ENCODE results near the gene KRTAP5-3.
"Not testable (repeated sequence)": the region's sequence is repeated elsewhere in the genome, so short reads cannot be mapped to it uniquely, and the experiment has no call there.

The KRTAP5-3 gene

GRCh38 chr11:1592628-1593027 is 15.6 kb downstream of the KRTAP5-3 start:
- no peak overlapping the region for H3K56ac ChIP-seq (ENCODE audit: low read length)
- no peaks in the 10 kb centered on the region for H3K27me3 ChIP-seq (ENCODE audit: insufficient read depth, low read length, poor library complexity)
- no peak overlapping the region for H3K23ac ChIP-seq (ENCODE audit: low read length)
- H3K18ac ChIP-seq (ENCODE audit: low read length) = no peak overlapping the region
- no peak overlapping the region for H4K8ac ChIP-seq (ENCODE audit: low read depth, low read length)
- no peak overlapping the region for H2BK120ac ChIP-seq (ENCODE audit: low read depth, low read length)
- H4K5ac ChIP-seq (ENCODE audit: low read length) = no peak overlapping the region
- H2BK15ac ChIP-seq (replicated peaks; ENCODE audit: low read depth) = no peak overlapping the region
- no peaks in the 10 kb centered on the region for H3K79me1 ChIP-seq (ENCODE audit: low read length)
- no peak overlapping the region for H3K4me2 ChIP-seq (ENCODE audit: low read length)
- no peaks in the 10 kb centered on the region for H3K79me2 ChIP-seq (ENCODE audit: control insufficient read depth, insufficient read depth, low read length)
- no peak overlapping the region for H3K9ac ChIP-seq (ENCODE audit: low read length)
- H3K4me1 ChIP-seq (ENCODE audit: control insufficient read depth, low read depth, low read length) = no peaks in the 10 kb centered on the region
- H3K4ac ChIP-seq (ENCODE audit: low read depth, low read length) = no peak overlapping the region
- H3K36me3 ChIP-seq (ENCODE audit: control insufficient read depth, insufficient read depth, low read length) = no peaks in the 10 kb centered on the region
- no CpG with 5 or more reads among the region's 9 CpGs for WGBS (ENCODE audit: extremely low coverage, insufficient coverage, low lambda C conversion rate)
- H2AK5ac ChIP-seq (ENCODE audit: low read length) = no peak overlapping the region
- no peak overlapping the region for H3K27ac ChIP-seq (ENCODE audit: low read depth, low read length)
- no peak for DNase-seq
- H2BK5ac ChIP-seq (ENCODE audit: low read length) = no peak overlapping the region
- no peak overlapping the region for H3K4me3 ChIP-seq (ENCODE audit: low read length)

- no CpG with 5 or more reads among the region's 6 CpGs for WGBS (ENCODE audit: extremely low coverage, insufficient coverage, low lambda C conversion rate)
- Histone ChIP-seq H4K5ac (ENCODE audit: low read length) (no peak overlapping the region), H3K27ac (ENCODE audit: low read depth, low read length) (no peak overlapping the region), H3K27me3 (ENCODE audit: insufficient read depth, low read length, poor library complexity) (no peaks in the 10 kb centered on the region), H3K9ac (ENCODE audit: low read length) (no peak overlapping the region), H3K36me3 (ENCODE audit: control insufficient read depth, insufficient read depth, low read length) (no peaks in the 10 kb centered on the region), H3K79me1 (ENCODE audit: low read length) (no peaks in the 10 kb centered on the region), H3K4me1 (ENCODE audit: control insufficient read depth, low read depth, low read length) (no peaks in the 10 kb centered on the region), H3K4me2 (ENCODE audit: low read length) (no peak overlapping the region), H2AK5ac (ENCODE audit: low read length) (no peak overlapping the region), H3K4ac (ENCODE audit: low read depth, low read length) (no peak overlapping the region), H3K56ac (ENCODE audit: low read length) (no peak overlapping the region), H2BK5ac (ENCODE audit: low read length) (no peak overlapping the region), H3K23ac (ENCODE audit: low read length) (no peak overlapping the region), H2BK120ac (ENCODE audit: low read depth, low read length) (no peak overlapping the region), H3K79me2 (ENCODE audit: control insufficient read depth, insufficient read depth, low read length) (no peaks in the 10 kb centered on the region), H4K8ac (ENCODE audit: low read depth, low read length) (no peak overlapping the region), H3K18ac (ENCODE audit: low read length) (no peak overlapping the region), H3K4me3 (ENCODE audit: low read length) (no peak overlapping the region), H2BK15ac (replicated peaks; ENCODE audit: low read depth) (no peak overlapping the region)
- DNase-seq = no peak
Observed at GRCh38 chr11:1589996-1590395, 18.3 kb downstream of the KRTAP5-3 start.

GRCh38 chr11:1589191-1589963 is 18.9 kb downstream of the KRTAP5-3 start:
- not testable (repeated sequence) for H2AK5ac ChIP-seq (ENCODE audit: low read length); H3K79me2 ChIP-seq (ENCODE audit: control insufficient read depth, insufficient read depth, low read length); H2BK5ac ChIP-seq (ENCODE audit: low read length); DNase-seq; H4K5ac ChIP-seq (ENCODE audit: low read length); H3K18ac ChIP-seq (ENCODE audit: low read length); H3K27ac ChIP-seq (ENCODE audit: low read depth, low read length); H2BK15ac ChIP-seq (replicated peaks; ENCODE audit: low read depth); H3K27me3 ChIP-seq (ENCODE audit: insufficient read depth, low read length, poor library complexity); H3K36me3 ChIP-seq (ENCODE audit: control insufficient read depth, insufficient read depth, low read length); H3K4me1 ChIP-seq (ENCODE audit: control insufficient read depth, low read depth, low read length); H3K4me3 ChIP-seq (ENCODE audit: low read length); H3K4ac ChIP-seq (ENCODE audit: low read depth, low read length); H3K9ac ChIP-seq (ENCODE audit: low read length); H3K56ac ChIP-seq (ENCODE audit: low read length); H3K79me1 ChIP-seq (ENCODE audit: low read length); H3K23ac ChIP-seq (ENCODE audit: low read length); H2BK120ac ChIP-seq (ENCODE audit: low read depth, low read length); H3K4me2 ChIP-seq (ENCODE audit: low read length); H4K8ac ChIP-seq (ENCODE audit: low read depth, low read length)
- WGBS (ENCODE audit: extremely low coverage, insufficient coverage, low lambda C conversion rate) = no CpG with 5 or more reads among the region's 10 CpGs

GRCh38 chr11:1586699-1587098 is 21.6 kb downstream of the KRTAP5-3 start:
- Histone ChIP-seq H4K5ac (ENCODE audit: low read length) (no peak overlapping the region), H4K8ac (ENCODE audit: low read depth, low read length) (no peak overlapping the region), H2AK5ac (ENCODE audit: low read length) (no peak overlapping the region), H3K79me1 (ENCODE audit: low read length) (no peaks in the 10 kb centered on the region), H3K9ac (ENCODE audit: low read length) (no peak overlapping the region), H3K4me1 (ENCODE audit: control insufficient read depth, low read depth, low read length) (no peaks in the 10 kb centered on the region), H2BK120ac (ENCODE audit: low read depth, low read length) (no peak overlapping the region), H3K4ac (ENCODE audit: low read depth, low read length) (no peak overlapping the region), H3K18ac (ENCODE audit: low read length) (no peak overlapping the region), H3K36me3 (ENCODE audit: control insufficient read depth, insufficient read depth, low read length) (no peaks in the 10 kb centered on the region), H2BK15ac (replicated peaks; ENCODE audit: low read depth) (no peak overlapping the region), H3K27ac (ENCODE audit: low read depth, low read length) (no peak overlapping the region), H3K27me3 (ENCODE audit: insufficient read depth, low read length, poor library complexity) (no peaks in the 10 kb centered on the region), H3K23ac (ENCODE audit: low read length) (no peak overlapping the region), H3K56ac (ENCODE audit: low read length) (no peak overlapping the region), H2BK5ac (ENCODE audit: low read length) (no peak overlapping the region), H3K4me3 (ENCODE audit: low read length) (no peak overlapping the region), H3K79me2 (ENCODE audit: control insufficient read depth, insufficient read depth, low read length) (no peaks in the 10 kb centered on the region), H3K4me2 (ENCODE audit: low read length) (no peak overlapping the region)
- DNase-seq = no peak
- WGBS (ENCODE audit: extremely low coverage, insufficient coverage, low lambda C conversion rate) = no CpG with 5 or more reads among the region's 2 CpGs

GRCh38 chr11:1584661-1585370 is 23.4 kb downstream of the KRTAP5-3 start, which contains the start of gene KRTAP5-1:
Gene KRTAP5-1, minus strand, starts transcription at chr11:1585283. Its CDS starts 34 bp downstream, at chr11:1585249.
- H4K8ac ChIP-seq (ENCODE audit: low read depth, low read length); H2BK5ac ChIP-seq (ENCODE audit: low read length); H3K4me3 ChIP-seq (ENCODE audit: low read length); H3K4me2 ChIP-seq (ENCODE audit: low read length); H3K4me1 ChIP-seq (ENCODE audit: control insufficient read depth, low read depth, low read length); H3K36me3 ChIP-seq (ENCODE audit: control insufficient read depth, insufficient read depth, low read length); H3K23ac ChIP-seq (ENCODE audit: low read length); H3K9ac ChIP-seq (ENCODE audit: low read length); H3K56ac ChIP-seq (ENCODE audit: low read length); H3K27ac ChIP-seq (ENCODE audit: low read depth, low read length); H3K79me2 ChIP-seq (ENCODE audit: control insufficient read depth, insufficient read depth, low read length); H2AK5ac ChIP-seq (ENCODE audit: low read length); H4K5ac ChIP-seq (ENCODE audit: low read length); H3K27me3 ChIP-seq (ENCODE audit: insufficient read depth, low read length, poor library complexity); H2BK120ac ChIP-seq (ENCODE audit: low read depth, low read length); H3K79me1 ChIP-seq (ENCODE audit: low read length); DNase-seq; H3K18ac ChIP-seq (ENCODE audit: low read length); H3K4ac ChIP-seq (ENCODE audit: low read depth, low read length); H2BK15ac ChIP-seq (replicated peaks; ENCODE audit: low read depth): not testable (repeated sequence)
- no CpG with 5 or more reads among the region's 9 CpGs for WGBS (ENCODE audit: extremely low coverage, insufficient coverage, low lambda C conversion rate)

All from mesendoderm (in vitro differentiated cells).